Kidney tubule cell (primary cell): ENCODE data around the gene CHCHD5.
"Not testable (repeated sequence)": the region's sequence is repeated elsewhere in the genome, so short reads cannot be mapped to it uniquely, and the experiment has no call there.

Experiments
- DNase-seq: peaks from one replicate; pipeline ENCODE4 v3.0.0-alpha.2; 2018; ENCODE audit warnings: low spot score

CHCHD5 gene, protein sequence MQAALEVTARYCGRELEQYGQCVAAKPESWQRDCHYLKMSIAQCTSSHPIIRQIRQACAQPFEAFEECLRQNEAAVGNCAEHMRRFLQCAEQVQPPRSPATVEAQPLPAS

DNA sequence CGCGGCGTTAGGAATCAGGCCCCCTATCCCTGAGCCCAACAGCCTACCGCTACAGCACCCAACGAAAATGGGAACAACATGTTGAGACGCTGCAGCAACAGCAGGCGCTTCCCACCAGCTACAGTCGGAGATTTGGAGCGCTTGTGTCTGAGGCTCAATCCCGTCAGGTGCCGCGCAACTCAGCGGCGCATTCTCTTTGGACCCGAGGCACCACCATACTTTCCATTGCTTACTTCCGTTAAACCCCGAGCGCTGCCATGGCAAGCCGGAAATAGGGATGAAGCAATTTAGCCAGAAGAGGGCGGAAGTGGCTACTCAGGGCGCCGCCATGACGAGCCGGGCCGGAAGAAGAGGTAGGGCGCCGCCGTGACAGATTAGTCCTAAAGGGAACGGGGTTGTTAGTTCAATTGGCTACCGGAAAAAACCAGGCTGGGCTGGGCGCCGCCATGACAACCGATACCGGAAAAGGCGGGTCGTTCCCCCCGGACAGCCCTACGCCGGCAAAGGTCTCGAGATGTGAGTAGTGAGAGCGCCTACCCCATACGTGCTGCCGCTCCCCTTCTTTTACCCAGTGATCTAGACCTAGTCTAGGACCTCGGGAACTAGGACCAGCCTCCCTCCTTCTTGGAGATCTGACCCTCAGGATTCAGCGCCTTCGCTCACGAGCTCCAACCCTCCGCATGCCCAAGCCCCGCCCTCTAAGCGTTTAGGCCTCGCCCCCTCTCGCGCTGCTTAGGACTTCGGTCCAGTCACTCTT is at the start of gene CHCHD5:
Gene CHCHD5 (plus strand): TSS at position 476 of the 757 bp plus-strand sequence. CDS start 39 bp downstream, at position 515.
- DNase-seq, result peak; percentile 99

DNA sequence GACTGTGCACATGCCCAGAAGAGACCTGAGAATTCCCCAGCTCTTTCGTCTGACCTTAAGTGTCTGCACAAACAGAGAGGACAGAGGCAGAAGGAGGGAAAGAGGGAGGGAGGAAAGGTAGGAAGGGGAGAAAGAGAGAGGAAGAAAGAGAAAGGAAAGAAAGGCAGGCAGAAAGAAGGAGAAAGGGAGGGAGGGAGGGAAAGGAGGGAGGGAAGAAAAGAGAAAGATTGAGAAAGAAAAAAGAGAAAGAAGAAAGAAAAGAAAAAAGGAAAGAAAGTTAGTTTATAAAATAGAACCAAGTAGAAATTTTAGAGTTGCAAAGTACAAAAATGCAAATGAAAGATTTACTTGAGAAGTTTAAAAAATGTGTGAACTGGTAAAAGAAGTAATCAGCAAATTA is 49.6 kb upstream of the CHCHD5 start:
- DNase-seq, result no peak

DNA sequence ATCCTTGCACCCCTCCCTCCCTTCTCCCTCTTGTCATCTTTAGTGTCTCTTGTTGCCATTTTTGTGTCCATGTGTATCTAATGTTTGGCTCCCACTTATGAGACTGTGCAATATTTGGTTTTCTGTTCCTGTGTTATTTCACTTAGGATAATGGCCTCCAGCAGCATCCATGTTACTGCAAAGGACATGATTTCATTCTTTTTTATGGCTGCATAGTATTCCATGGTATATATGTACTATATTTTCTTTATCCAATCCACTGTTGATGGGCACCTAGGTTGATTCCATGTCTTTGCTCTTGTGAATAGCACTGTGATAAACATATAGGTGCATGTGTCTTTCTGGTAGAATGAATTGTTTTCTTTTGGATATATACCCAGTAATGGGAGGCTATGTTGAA is 47.7 kb upstream of the CHCHD5 start:
- not testable (repeated sequence) for DNase-seq

DNA sequence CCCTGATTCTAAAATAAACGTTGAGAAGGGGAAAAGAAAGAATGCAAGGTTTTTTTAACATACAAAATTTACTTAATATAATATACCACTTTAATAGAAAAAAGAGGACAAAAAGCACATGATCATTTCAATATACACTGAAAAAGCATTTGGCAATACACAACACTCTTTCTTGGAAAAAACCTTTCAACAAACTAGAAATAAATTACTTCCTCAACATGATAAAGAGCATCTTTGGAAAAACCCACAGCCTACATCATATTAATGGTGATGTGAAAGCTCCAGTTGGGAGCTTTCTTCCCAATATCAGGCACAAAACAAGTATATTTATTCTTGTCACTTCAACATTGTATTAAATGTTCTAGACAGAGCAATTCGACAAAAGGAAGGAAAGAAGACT is 45.1 kb upstream of the CHCHD5 start:
- no peak for DNase-seq

DNA sequence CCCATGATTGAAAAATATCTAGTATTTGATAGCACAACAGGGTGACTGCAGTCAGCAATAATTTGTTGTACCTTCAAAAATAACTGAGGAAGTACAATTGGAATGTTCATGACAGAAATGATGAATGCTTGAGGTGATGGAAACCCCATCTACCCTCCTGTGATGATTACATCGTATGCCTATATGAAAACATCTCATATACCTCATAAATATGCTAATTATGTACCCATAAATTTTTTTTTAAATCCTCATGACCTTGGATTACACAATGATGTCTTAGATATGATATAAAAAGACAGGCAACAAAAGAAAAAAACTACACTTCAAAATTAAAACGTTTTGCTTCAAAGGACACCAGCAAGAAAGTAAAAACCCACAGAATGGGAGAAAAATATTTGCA is 43.5 kb upstream of the CHCHD5 start:
- no peak for DNase-seq

DNA sequence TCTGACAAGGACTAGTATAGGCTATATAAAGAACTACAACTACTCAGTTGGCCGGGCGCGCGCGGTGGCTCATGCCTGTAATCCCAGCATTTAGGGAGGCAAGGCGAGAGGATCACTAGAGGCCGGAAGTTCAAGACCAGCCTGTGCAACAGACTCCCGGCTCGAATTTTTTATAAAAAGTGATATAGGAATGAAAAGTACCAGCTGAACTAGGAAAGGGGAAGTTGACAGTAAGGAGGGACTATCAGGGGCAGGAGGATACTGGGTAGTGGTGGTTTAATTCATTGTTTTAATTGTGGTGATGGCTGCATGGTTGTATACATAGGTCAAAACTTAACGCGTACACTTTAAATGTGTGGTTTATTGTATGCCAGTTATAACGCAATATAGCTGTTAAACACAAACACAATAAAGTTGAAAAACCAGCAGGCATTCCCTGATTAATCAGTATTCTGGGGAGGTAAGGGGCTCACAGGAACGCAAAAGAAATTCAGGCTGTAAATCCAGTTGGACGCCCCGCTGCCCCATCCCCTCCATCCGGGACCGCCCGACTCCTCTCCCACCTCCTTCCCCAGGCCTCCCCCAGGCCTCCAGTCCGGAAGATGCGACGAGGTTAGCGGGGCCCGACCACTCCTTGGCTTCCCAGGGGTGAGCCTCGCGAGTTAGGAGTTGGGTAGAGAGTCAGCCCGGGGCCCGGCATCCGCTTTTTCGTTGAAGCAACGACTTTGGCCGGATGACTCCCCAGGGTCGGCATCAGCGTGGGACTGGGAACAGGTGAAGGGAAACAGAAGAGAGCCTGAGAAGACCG is 42.9 kb upstream of the CHCHD5 start:
- DNase-seq, result peak; percentile 67

DNA sequence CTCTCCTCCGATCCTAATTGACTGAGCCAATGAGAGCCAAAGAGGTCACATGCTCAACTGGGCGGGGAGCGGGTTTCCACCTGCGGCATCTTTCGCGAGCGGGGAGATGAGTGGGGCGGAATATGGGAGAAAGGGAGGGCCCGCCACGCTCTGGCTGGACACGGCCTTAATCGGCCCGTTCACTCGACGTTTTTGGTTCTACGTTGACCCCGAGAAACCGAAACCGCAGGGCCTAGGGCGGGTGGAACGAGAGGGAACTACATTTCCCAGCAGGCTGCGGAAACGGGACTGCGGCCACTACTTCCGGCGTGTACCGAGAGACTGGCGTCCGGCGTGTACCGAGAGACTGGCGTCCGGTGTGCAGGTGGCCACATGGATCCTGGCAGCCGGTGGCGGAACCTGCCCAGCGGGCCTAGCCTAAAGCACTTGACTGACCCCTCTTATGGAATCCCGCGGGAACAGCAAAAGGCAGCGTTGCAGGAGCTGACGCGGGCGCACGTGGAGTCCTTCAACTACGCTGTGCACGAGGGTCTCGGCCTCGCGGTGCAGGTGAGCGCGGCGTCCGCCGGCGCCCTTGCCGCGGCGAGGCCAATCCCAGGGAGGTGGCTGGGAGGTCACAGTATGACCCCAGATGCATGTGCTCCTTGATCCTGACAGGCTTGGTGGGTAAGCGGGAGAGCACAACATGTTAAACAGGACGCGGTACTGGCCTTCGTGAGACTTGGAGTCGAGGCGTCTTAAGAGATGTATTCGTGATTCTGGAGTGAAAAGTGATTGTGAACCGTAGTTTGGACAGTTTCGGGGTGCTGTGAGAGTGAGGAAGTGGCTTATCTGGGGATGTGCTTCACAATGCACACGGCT is 42.1 kb upstream of the CHCHD5 start, which contains the start of gene POLR1B:
Gene POLR1B (plus strand): TSS at position 343 of the 861 bp plus-strand sequence. CDS start 30 bp downstream, at position 373.
- peak; percentile 90 for DNase-seq

DNA sequence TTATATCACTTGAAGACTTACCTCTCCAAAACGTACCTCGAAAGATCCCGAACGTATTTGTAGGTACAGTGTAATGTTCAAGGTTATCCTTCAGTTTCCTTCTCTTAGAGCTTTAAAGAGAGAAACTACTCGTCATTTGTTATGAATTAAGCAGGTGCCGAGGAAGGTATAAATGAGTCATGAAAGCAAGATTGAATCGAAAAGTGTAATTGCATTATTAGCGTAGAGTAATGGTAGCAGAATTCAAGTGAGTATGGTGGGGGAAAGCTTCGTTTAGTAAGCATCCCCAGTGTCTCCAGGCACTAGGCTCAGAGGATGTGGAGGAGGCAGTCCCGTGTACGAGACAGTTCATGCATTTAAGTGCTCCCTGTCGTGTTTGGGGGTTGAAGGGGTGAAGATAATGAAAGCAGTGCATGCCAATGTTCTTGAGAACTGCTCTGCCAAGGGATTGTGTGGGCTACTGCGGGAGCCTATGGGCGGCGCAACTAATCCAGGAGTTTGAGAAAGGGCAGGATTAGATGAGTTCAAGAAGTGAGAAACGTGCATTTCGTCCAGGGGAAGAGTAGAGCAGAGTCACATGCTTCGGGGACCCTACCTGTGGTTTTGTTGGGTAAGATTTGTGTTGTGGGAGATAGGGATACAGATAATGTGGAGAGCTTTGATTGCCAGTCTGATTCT is 41.3 kb upstream of the CHCHD5 start:
- peak; percentile 25 for DNase-seq

DNA sequence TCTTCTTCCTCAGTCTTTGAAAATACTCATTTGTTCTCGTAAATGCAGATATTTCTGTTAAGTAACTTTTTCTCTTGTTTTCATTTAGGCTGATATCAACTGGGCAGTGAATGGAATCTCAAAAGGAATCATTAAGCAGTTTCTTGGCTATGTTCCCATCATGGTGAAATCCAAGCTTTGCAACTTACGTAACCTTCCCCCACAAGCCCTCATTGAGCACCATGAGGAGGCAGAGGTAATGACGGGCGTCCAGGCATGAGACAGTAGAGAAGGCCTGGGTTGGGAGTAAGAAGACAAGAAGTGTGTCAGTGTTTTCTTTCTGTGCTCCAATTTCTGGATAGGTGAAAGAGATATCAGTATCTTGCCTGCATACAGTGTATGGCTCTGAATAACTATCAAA is 37.1 kb upstream of the CHCHD5 start:
- peak; percentile 87 for DNase-seq

DNA sequence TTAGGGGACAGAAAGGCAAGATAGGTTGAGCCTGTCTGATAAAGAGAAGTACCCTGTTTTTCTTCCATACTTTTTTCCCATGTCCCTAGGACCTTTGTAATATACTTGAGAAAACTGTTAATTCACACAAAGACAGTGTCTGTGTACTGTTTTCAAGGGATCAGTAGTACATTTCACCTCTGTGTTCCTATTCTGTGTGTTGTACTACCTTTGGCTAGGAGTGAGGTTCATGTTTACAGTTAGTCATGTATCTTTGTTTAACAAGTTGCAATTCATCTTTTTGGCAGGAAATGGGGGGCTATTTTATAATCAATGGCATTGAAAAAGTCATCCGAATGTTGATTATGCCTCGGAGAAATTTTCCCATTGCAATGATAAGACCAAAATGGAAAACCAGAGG is 35.4 kb upstream of the CHCHD5 start:
- DNase-seq, result no peak

DNA sequence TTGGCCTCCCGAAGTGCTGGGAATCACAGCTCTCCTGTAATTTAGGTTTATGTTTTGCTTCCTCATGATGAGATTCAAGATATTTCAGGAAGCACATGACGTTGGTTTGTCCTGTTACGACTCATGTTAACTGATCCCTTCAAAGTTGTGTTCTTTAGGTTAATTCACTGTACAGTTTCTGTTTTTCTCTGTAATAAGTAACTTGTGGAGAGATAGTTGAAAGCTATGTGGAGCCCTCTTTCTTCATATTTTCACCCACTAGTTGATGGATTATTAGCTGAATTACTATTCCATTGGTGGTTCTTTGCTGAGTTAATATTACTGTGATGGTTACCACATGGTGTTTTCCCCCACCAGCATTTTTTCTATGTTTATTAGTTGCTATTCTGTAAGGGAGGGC is 18.3 kb upstream of the CHCHD5 start:
- DNase-seq, result peak; percentile 73

DNA sequence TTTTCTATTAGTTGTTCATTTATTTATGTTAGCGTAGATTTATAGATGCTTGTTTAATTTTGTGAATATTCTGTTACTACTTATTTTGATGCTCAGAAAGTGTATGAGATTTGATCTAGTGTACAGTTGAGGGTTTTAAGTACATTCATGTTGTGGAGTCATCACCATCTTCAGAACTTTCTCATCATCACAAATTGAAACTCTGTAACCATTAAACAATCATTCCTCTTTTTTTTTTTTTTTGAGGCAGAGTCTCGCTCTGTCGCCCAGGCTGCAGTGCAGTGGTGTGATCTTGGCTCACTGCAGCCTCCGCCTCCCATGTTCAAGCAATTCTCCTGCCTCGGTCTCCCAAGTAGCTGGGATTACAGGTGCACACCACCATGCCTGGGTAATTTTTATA is 17.9 kb upstream of the CHCHD5 start:
- peak; percentile 13 for DNase-seq

DNA sequence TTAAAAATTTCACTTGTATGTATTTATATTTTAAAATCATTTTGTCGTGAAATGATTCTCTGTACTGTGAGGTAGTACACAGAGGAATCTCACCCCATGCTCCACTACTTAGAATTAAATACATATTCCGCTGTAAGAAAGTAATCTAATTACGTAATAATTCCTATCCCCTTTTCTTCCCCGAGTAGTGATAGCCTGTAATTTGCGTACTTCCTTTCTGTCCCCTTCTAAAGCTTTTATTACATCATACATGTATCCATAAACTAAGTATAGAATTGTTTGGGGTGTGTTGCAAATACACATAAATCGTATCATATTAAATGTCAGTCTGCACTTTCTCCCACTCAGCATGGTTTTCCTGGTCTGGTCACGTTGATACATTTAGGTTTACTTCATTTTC is 12.4 kb upstream of the CHCHD5 start:
- DNase-seq, result no peak

DNA sequence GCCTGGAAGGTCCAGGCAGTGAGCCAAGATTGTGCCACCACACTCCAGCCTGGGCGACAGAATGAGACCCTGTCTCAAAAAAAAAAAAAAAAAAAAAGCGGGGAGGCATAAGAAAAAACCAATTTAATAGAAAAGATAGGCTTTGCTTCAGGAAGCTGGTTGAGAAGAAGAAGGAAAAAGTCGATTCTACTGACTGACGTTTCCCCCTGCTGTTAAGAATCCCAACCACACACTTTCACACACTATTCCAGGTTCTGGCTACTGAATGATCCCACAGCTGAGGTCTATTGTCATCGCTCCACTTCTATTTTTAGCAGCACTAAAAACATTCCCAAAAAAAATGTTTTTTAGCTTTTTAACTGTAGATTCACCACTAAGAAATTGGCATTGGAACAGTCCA is 6.7 kb upstream of the CHCHD5 start:
- no peak for DNase-seq

DNA sequence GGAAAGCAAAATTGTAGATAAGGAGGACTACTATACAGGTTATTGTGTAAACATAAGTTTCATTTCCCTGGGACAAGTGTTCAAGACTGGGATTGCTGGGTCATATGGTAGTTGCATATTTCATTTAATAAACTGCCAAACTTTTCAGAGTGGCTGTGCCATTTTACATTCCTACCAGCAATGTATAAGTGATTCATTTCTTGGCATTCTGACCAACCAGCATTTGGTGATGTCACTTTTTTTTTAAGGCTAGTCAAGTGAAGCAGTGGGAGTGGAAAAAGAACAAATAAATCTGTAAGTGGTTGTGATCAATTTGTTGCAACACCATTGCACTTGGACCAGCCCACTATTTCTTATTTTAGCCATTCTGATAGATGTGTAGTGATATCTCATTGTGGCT is 5.2 kb upstream of the CHCHD5 start:
- peak; percentile 85 for DNase-seq

DNA sequence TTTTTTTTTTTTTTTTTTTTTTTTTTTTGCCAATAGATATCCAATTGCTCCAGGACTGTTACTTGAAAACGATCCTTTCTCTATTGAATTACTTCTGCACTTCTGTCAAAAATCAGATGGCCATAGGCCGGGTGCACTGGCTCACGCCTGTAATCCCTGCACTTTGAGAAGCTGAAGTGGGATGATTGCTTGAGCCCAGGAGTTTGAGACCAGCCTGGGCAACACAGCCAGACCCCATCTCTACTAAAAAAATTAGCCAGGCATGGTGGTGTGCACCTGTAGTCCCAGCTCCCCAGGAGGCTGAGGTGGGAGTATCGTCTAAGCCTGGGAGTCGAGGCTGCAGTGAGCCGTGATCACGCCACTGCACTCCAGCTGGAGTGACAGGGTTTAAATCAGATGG is 4.3 kb upstream of the CHCHD5 start:
- DNase-seq, result no peak

DNA sequence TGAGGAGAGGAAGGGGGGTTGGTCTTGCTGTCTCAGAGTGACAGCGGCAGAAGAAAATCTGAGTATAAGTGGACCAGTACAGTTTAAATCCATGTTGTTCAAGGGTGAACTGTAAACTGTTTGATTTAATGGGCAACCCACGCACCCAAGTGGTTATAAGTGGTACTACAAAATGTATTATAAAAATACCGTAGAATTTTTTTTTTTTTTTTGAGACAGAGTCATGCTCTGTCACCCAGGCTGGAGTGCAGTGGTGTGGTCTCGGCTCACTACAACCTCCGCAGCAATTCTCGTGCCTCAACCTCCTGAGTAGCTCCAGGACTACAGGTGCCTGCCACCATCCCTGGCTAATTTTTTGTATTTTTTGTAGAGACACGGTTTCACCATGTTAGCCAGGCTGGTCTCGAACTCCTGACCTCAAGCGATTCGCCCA is 2.1 kb upstream of the CHCHD5 start:
- peak; percentile 79 for DNase-seq

DNA sequence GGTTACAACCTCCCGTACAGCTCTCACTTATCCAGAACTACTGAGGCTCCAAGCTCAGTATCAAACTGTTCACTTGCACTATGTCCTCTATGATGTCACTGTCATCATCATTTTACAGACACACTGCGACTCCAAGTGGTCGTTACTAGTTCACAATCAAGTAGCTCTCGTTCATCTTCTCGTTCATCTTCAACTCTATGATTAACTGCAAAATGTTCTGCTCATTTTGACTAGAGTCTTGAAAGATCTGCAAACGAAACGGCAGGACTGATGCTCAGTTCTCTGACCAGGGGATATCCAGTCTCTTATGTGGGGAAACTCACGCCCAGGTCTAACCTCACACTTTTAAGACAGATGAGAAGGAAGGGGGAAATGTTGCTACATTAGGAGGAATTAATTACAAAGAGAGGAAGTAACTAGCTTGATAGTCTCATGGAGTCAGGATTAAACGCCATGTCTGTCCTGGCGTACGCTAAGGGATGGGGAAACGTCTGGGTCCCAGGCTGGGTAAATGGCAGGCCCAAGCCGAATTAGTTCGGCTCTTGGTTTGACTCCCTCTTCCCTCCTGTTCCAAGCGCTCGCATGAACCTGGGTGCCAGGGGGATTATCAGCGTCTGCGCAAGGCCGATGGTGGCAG is 794 bp upstream of the CHCHD5 start:
- DNase-seq, result peak; percentile 44

DNA sequence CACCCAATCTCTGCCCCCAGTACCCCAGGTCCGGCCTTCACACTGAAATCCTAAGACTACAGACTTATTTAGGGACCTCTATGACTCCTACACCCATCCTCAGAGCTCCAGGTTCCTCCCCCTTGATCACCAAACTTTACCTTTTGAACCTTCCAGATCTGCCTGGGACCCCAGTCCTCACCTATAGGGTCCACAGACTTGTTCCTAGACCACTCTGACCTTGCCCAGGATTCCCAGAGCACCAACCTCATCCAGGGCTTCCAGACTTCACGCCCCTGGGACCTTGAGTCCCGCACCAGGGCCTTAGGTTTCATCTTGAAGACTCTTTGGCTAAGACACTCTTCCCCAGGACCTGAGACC is 462 bp downstream of the CHCHD5 start:
- no peak for DNase-seq

DNA sequence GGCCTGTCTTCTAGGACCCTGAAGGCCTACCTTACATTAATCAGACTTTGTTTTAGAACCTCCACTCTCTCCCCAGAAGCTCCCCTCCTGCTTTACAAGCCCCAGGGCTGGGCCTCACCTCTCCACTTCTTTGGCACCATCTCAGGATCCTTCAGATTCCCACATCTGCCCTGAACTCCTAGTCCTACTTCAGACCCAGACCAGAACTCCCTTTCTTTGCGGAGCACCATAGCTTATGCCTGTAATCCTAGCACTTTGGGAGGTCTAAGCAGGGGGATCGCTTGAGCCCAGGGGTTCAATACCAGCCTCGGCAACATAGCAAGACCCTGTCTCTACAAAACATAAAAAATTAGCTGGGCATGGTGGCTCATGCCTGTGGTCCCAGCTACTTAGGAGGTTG is 991 bp downstream of the CHCHD5 start:
- no peak for DNase-seq

DNA sequence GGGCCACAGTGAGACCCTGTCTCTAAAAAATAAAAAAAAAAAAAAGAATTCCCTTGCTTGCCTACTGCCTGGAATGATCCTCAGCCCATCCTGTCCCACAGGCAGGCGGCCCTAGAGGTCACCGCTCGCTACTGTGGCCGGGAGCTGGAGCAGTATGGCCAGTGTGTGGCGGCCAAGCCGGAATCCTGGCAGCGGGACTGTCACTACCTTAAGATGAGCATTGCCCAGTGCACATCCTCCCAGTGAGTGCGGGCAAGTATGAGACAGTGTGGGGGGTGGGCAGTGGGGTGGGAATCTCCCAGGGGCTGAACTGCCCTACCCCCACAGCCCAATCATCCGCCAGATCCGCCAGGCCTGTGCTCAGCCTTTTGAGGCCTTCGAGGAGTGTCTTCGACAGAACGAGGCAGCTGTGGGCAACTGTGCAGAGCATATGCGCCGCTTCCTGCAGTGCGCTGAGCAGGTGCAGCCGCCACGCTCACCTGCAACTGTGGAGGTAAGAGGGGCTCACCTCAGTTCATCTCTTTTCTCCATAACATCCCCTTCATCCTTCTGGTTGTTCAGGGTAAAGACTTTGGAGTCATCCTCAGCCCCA is 1.6 kb downstream of the CHCHD5 start:
- no peak for DNase-seq
